Measurements from ENCODE around the gene SLC22A23.
A peak's percentile ranks its signal among the peaks of the same experiment; 100 is the strongest.

Gene SLC22A23

DNA sequence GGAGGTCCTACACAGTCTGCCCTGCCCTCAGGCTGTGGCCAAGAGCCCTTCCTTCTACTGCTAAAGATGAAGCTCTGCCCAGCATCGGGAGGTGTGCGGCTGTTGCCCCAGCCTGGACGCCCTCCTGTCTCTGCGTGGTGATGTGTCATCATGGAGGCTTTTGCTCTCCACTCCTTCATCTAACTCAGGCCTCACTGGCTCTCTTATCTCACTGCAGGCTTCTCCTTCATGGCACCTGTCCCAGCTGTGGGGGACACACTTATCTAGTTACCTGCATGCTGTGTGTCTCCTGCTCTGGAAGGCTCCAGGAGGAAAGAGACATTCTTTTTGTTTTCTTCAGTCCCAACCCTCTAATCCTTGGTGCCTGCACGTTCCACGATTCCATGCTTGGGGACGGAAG lies 109.0 kb downstream of the SLC22A23 start:
- DNase-seq (ENCODE audit: low read depth, low spot score), result no peak
- Histone ChIP-seq H3K9me3 (ENCODE audit: low read depth, low read length) (no peaks in the 10 kb centered on the region), H3K9ac (ENCODE audit: insufficient read length) (no peak overlapping the region), H3K36me3 (ENCODE audit: insufficient read depth, low read length) (no peaks in the 10 kb centered on the region), H3K27ac (no peak overlapping the region), H3K4me3 (no peak overlapping the region)
- no peak for TF ChIP-seq FOXP2 (optimal IDR thresholded peaks at IDR 0.05; ENCODE audit: control extremely low read depth, extremely low read length, insufficient read depth)
- no peak for TF ChIP-seq EZH2 (IDR thresholded peaks at IDR 0.05)
- TF ChIP-seq POLR2AphosphoS5 (IDR thresholded peaks at IDR 0.05; ENCODE audit: borderline replicate concordance, low read depth, low read length), result no peak

DNA sequence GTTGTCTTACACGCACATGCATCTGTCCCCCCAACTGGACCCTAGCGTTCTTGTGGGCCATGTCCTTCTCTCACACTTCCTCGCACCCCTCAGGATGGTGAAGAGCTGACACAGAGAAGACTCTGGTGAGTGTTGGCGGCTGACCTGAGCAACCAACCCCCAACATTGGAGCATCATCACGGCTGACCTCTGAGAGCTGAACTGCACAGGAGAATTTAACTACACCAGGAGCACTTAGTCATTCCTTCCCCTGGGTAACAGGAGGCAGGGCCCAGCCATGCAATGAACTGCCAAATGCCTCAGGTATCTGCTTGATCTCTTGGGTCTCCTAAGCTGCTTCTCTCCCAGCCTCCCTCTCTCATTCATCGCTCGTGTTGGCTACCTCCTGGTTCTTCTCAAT lies 109.6 kb downstream of the SLC22A23 start:
- no peak overlapping the region for H3K4me3 ChIP-seq
- TF ChIP-seq EZH2 (IDR thresholded peaks at IDR 0.05) (no peak), FOXP2 (optimal IDR thresholded peaks at IDR 0.05; ENCODE audit: control extremely low read depth, extremely low read length, insufficient read depth) (no peak), POLR2AphosphoS5 (IDR thresholded peaks at IDR 0.05; ENCODE audit: borderline replicate concordance, low read depth, low read length) (no peak)
- no peak overlapping the region for H3K27ac ChIP-seq
- no peaks in the 10 kb centered on the region for H3K9me3 ChIP-seq (ENCODE audit: low read depth, low read length)
- DNase-seq (ENCODE audit: low read depth, low spot score), result no peak
- no peaks in the 10 kb centered on the region for H3K36me3 ChIP-seq (ENCODE audit: insufficient read depth, low read length)
- H3K9ac ChIP-seq (ENCODE audit: insufficient read length), result no peak overlapping the region

DNA sequence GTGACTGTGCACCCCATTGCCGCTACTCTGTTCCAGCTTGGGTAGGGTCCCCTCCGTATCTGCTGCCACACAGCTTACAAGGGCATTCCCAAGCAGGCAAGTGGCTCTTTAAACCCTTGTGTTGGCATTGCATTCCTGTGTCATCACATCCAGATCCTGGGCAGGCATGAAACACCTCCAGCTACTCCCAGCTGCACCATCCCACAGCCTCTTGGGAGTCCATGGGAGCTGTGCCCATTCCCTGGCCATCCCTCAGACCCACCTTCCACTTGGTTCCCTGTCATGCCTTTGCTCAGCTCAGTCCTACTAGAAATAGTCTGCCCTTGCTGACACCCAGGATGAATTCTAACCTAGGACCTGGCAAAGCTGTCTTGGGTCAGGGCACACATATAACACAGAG lies 110.4 kb downstream of the SLC22A23 start:
- Histone ChIP-seq H3K9me3 (ENCODE audit: low read depth, low read length) (no peaks in the 10 kb centered on the region), H3K36me3 (ENCODE audit: insufficient read depth, low read length) (no peaks in the 10 kb centered on the region), H3K9ac (ENCODE audit: insufficient read length) (no peak overlapping the region), H3K4me3 (no peak overlapping the region), H3K27ac (no peak overlapping the region)
- no peak for DNase-seq (ENCODE audit: low read depth, low spot score)
- TF ChIP-seq EZH2 (IDR thresholded peaks at IDR 0.05) (no peak), POLR2AphosphoS5 (IDR thresholded peaks at IDR 0.05; ENCODE audit: borderline replicate concordance, low read depth, low read length) (no peak), FOXP2 (optimal IDR thresholded peaks at IDR 0.05; ENCODE audit: control extremely low read depth, extremely low read length, insufficient read depth) (no peak)

DNA sequence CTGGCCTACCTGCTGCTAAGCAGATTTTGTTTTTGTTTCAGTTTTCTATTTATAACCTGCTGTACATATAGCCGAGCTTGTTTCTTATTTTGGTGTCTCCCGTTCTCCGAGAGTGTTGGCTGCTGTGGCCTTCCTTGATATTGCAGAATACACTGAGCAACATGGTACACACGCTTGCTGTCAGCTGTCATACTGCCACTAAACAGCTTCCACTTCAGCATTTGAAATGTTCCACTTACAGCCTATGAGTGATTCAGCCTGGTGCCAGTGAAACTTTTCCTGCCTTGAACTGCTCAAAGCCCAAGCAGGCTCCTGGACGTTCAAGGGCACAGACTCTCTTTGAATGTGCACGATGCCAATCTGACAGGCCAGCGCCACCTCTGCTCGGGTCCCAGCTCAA lies 111.0 kb downstream of the SLC22A23 start:
- Histone ChIP-seq H3K9me3 (ENCODE audit: low read depth, low read length) (no peaks in the 10 kb centered on the region), H3K4me3 (no peak overlapping the region), H3K9ac (ENCODE audit: insufficient read length) (no peak overlapping the region), H3K36me3 (ENCODE audit: insufficient read depth, low read length) (no peaks in the 10 kb centered on the region), H3K27ac (no peak overlapping the region)
- DNase-seq (ENCODE audit: low read depth, low spot score), result no peak
- TF ChIP-seq POLR2AphosphoS5 (IDR thresholded peaks at IDR 0.05; ENCODE audit: borderline replicate concordance, low read depth, low read length) (no peak), EZH2 (IDR thresholded peaks at IDR 0.05) (no peak), FOXP2 (optimal IDR thresholded peaks at IDR 0.05; ENCODE audit: control extremely low read depth, extremely low read length, insufficient read depth) (no peak)

DNA sequence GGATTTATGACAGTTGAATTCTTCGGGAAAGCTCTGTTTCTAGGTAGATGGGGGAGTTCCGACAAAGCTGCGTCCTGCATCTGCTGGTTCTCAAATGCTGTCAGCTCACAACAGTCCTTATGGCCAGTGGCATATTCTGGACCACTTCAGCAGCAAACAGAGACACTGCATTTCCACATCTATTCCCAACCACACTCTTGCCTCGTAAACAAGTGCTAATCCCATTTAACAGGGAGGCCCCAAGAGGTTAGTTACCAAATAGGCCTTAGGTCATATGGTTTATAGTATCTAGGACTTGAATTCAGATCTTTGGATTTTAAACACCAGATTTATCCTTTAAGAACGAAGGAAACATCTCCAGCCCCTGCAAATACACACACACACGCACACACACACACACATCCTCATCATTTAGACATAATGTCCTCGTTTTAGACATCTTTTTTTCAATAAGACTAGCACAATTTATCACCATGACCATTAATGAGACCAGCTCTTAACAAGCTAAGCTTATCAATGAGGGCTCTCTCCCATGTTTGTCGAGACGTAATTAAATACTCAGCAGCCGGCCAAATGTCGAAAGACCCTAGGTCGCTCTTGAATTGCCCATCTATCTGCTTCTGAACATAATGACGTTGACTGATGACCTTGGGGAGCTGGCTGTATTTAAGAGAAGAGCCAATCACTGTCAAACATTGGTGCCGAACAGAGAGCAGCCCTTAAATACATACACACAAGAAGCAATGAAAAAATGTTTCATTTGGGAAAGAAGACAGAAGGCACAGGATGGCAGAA lies 113.6 kb downstream of the SLC22A23 start:
- DNase-seq (ENCODE audit: low read depth, low spot score), result no peak
- no peaks in the 10 kb centered on the region for H3K9me3 ChIP-seq (ENCODE audit: low read depth, low read length)
- no peak overlapping the region for H3K27ac ChIP-seq

DNA sequence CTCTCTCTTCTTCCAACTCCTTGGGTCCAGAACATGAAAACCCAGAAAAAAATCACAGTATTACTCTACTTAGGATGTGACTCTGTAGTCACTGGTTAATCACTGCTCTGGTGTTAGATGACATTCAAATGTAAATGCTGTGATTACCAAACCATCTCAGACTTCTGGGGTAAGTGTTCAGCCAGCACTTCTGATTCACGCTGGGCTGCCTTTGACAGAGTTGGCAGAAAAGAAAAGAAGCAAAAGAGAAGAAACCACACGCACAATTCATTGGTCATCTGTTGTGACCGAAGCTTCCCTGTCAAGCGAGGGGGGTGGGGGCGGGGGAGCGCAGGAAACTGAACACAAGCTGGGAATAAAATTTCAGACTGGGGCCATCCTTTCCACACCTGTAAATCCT lies 115.4 kb downstream of the SLC22A23 start:
- no peak overlapping the region for H3K9ac ChIP-seq (ENCODE audit: insufficient read length)
- H3K9me3 ChIP-seq (ENCODE audit: low read depth, low read length), result no peaks in the 10 kb centered on the region
- H3K4me3 ChIP-seq, result no peak overlapping the region
- DNase-seq (ENCODE audit: low read depth, low spot score), result no peak
- no peaks in the 10 kb centered on the region for H3K36me3 ChIP-seq (ENCODE audit: insufficient read depth, low read length)
- TF ChIP-seq FOXP2 (optimal IDR thresholded peaks at IDR 0.05; ENCODE audit: control extremely low read depth, extremely low read length, insufficient read depth) (no peak), EZH2 (IDR thresholded peaks at IDR 0.05) (no peak), POLR2AphosphoS5 (IDR thresholded peaks at IDR 0.05; ENCODE audit: borderline replicate concordance, low read depth, low read length) (no peak)
- no peak overlapping the region for H3K27ac ChIP-seq

More for the DNA sequence above, 113.6 kb downstream of the SLC22A23 start:
- H3K36me3 ChIP-seq (ENCODE audit: insufficient read depth, low read length), result no peaks in the 10 kb centered on the region
- H3K4me3 ChIP-seq, result no peak overlapping the region
- H3K9ac ChIP-seq (ENCODE audit: insufficient read length), result no peak overlapping the region
- no peak for TF ChIP-seq FOXP2 (optimal IDR thresholded peaks at IDR 0.05; ENCODE audit: control extremely low read depth, extremely low read length, insufficient read depth)
- no peak for TF ChIP-seq EZH2 (IDR thresholded peaks at IDR 0.05)
- TF ChIP-seq POLR2AphosphoS5 (IDR thresholded peaks at IDR 0.05; ENCODE audit: borderline replicate concordance, low read depth, low read length), result no peak

DNA sequence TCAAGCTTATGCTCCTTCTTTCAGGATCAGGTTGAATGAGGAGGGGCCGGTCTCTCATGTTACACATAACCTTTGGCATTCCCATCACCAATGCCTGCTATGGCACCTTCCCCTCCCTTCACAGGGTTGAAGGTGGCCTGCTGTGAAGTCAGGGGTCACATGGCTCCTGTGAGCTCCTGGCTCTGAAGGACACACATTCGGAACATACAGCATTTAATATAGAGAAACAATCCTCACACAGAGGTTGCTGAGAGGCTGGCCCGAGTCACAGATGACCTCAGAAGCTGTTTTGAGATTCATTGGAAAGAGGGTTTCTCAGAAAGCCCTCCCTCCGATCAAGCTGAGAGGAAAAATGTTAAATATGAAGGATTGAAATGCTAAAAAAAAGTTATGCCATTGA lies 116.0 kb downstream of the SLC22A23 start:
- DNase-seq (ENCODE audit: low read depth, low spot score), result no peak
- H3K36me3 ChIP-seq (ENCODE audit: insufficient read depth, low read length), result no peaks in the 10 kb centered on the region
- H3K27ac ChIP-seq, result no peak overlapping the region
- H3K9ac ChIP-seq (ENCODE audit: insufficient read length), result no peak overlapping the region
- no peak for TF ChIP-seq POLR2AphosphoS5 (IDR thresholded peaks at IDR 0.05; ENCODE audit: borderline replicate concordance, low read depth, low read length)
- TF ChIP-seq FOXP2 (optimal IDR thresholded peaks at IDR 0.05; ENCODE audit: control extremely low read depth, extremely low read length, insufficient read depth), result no peak
- no peak for TF ChIP-seq EZH2 (IDR thresholded peaks at IDR 0.05)
- no peaks in the 10 kb centered on the region for H3K9me3 ChIP-seq (ENCODE audit: low read depth, low read length)
- no peak overlapping the region for H3K4me3 ChIP-seq

DNA sequence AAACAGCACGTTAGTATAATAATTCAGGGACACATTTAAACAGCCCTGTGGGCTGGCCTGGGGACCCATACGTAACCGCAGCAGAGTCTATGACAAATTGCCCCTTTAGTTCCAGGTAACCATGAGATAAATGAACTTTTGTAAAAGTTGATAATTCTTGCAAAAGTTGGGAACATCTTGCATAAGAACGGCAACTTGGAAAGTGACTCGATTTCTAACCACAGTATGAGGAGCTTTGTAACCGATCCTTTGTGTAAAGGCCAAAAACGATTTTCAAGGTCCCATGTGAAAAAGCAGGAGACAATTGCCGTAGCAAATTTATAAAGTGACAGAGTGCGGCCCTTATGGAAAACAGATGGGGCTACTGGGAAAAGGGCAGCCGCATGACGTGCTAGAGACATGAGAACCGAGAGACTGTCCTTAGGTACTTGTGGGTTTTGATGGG lies 116.5 kb downstream of the SLC22A23 start:
- no peak overlapping the region for H3K27ac ChIP-seq
- no peak overlapping the region for H3K9ac ChIP-seq (ENCODE audit: insufficient read length)
- H3K36me3 ChIP-seq (ENCODE audit: insufficient read depth, low read length), result no peaks in the 10 kb centered on the region
- H3K4me3 ChIP-seq, result no peak overlapping the region
- H3K9me3 ChIP-seq (ENCODE audit: low read depth, low read length), result no peaks in the 10 kb centered on the region
- TF ChIP-seq EZH2 (IDR thresholded peaks at IDR 0.05), result no peak
- no peak for TF ChIP-seq POLR2AphosphoS5 (IDR thresholded peaks at IDR 0.05; ENCODE audit: borderline replicate concordance, low read depth, low read length)
- no peak for DNase-seq (ENCODE audit: low read depth, low spot score)

DNA sequence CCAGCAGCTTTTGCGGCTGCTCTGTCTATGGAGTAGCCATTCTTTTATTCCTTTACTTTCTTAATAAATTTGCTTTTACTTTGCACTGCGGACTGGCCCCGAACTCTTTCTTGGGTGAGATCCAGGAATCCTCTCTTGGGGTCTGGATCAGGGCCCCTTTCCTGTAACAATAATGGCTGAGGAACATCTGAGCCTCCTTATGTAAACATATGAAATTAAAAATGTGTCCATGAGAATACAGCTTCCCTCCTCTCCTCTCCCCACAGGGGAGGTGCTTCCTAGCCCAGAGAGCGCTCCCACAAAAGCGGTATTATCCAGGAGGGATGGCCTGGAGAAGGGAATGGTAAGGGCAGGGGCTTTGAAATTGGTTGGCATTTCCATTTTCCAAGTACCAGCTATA lies 117.0 kb downstream of the SLC22A23 start:
- 0 out of 2 replicates have a peak overlapping the region, but pooled peaks have one; percentile 73 for H3K27ac ChIP-seq
- DNase-seq (ENCODE audit: low read depth, low spot score), result no peak

More for the DNA sequence above, 117.0 kb downstream of the SLC22A23 start:
- Histone ChIP-seq H3K36me3 (ENCODE audit: insufficient read depth, low read length) (no peaks in the 10 kb centered on the region), H3K4me3 (no peak overlapping the region), H3K9me3 (ENCODE audit: low read depth, low read length) (no peaks in the 10 kb centered on the region), H3K9ac (ENCODE audit: insufficient read length) (no peak overlapping the region)
- no peak for TF ChIP-seq POLR2AphosphoS5 (IDR thresholded peaks at IDR 0.05; ENCODE audit: borderline replicate concordance, low read depth, low read length)
- no peak for TF ChIP-seq FOXP2 (optimal IDR thresholded peaks at IDR 0.05; ENCODE audit: control extremely low read depth, extremely low read length, insufficient read depth)
- TF ChIP-seq EZH2 (IDR thresholded peaks at IDR 0.05), result no peak

Data from SK-N-MC (cell line).